NT2/D1 (cell line): ENCODE results near the gene GABBR2.

Experiments used
- SUZ12 ChIP-seq: IDR thresholded peaks from 2 replicates; pipeline ENCODE4 v1.6.1; 2011; ENCODE audit not compliant: insufficient read length, insufficient read depth; ENCODE audit errors: extremely low read depth
- ZNF274 ChIP-seq: IDR thresholded peaks from 2 replicates; pipeline ENCODE4 v1.6.1; 2011; ENCODE audit warnings: mild to moderate bottlenecking, low read depth, low read length

DNA sequence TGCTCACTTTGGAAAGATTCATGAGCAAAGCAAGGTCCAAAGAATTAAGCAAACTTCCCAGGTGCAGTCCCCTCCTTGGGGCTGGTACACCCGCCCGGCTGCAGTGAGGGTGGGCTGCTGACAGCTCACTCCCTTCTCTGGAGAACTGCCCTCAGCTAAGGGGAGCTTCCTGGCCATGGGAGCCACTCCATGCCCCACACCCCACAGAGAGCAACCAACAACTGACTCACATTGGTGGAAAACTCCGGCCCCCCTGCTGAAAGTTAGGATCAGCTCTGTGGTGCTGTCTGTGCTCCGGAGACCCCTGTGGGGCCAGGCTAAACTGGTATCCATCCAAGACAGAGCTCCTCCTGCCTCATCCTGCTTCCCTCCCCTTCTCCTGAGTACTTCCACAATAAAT is 223.0 kb downstream of the GABBR2 start:
- TF ChIP-seq ZNF274 (no peak), SUZ12 (no peak)
